ENCODE data around the gene KLF18.

- TF ChIP-seq POLR2A (IDR thresholded peaks at IDR 0.05) (no peak), CTCF (IDR thresholded peaks at IDR 0.05) (no peak)
These were observed 28.9 kb downstream of the KLF18 start for GRCh38 chr1:44112486-44112885.

All from vagina (tissue), 2 donors.